Stomach (tissue), 4 donors: Measurements from ENCODE around the gene TRNT1.

ENCODE experiments used
- EP300 ChIP-seq: sonication (generic); formaldehyde crosslinking; IDR thresholded peaks from one replicate; pipeline ENCODE4 v1.6.1; 2017; ENCODE audit warnings: antibody characterized with exemption
- POLR2A ChIP-seq, 4 donors: fragments of 450-650 bp; IDR thresholded peaks; one replicate each; pipeline ENCODE4 v1.6.1; 2016; ENCODE audit warnings: antibody characterized with exemption in 4 of 4, control low read depth in 2 of 4, mild to moderate bottlenecking in 1 of 4, moderate library complexity in 1 of 4
- POLR2AphosphoS5 ChIP-seq, 3 donors: sonication (generic); formaldehyde crosslinking; IDR thresholded peaks; one replicate each; pipeline ENCODE4 v1.6.1; 2016; ENCODE audit warnings: antibody characterized with exemption in 3 of 3
- TF ChIP-seq, protein P1 (sequence below), 7 experiments: fragments of 450-650 bp in 4 of 7; fragments of 200-600 bp in 3 of 7; sonication (generic) in 3 of 7; IDR thresholded peaks; one replicate each; pipeline ENCODE4 v1.5.1; 2016 to 2019; ENCODE audit warnings: antibody characterized with exemption in 7 of 7, control low read depth in 2 of 7, mild to moderate bottlenecking in 1 of 7

DNA sequence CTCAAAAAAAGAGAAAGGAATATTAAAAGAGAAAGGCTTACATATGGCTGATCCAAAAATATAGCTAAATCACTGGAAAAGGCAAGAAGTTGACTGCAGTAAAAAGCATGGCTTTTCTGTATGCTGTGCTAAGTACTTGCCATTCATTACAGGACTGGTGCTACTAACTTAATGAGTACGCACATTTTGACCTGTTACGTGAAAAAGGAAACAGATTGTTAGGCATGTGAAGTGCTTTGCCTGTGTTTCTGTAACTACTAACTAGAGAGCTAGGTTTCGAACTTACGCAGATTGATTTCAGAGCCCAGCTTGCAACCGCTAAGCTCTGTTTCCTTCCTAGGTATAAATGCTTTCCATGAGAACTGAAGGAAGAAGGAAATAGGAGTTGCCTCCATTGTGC is 2.8 kb downstream of the TRNT1 start:
- TF ChIP-seq, protein P1, sequence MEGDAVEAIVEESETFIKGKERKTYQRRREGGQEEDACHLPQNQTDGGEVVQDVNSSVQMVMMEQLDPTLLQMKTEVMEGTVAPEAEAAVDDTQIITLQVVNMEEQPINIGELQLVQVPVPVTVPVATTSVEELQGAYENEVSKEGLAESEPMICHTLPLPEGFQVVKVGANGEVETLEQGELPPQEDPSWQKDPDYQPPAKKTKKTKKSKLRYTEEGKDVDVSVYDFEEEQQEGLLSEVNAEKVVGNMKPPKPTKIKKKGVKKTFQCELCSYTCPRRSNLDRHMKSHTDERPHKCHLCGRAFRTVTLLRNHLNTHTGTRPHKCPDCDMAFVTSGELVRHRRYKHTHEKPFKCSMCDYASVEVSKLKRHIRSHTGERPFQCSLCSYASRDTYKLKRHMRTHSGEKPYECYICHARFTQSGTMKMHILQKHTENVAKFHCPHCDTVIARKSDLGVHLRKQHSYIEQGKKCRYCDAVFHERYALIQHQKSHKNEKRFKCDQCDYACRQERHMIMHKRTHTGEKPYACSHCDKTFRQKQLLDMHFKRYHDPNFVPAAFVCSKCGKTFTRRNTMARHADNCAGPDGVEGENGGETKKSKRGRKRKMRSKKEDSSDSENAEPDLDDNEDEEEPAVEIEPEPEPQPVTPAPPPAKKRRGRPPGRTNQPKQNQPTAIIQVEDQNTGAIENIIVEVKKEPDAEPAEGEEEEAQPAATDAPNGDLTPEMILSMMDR (IDR thresholded peaks at IDR 0.05): no peak
- TF ChIP-seq POLR2A (IDR thresholded peaks at IDR 0.05) (no peak), EP300 (no peak), POLR2AphosphoS5 (IDR thresholded peaks at IDR 0.05) (no peak)
